GM18498 (cell line): ENCODE measurements around the gene SPATA31A5.
"Not testable (repeated sequence)": the region's sequence is repeated elsewhere in the genome, so short reads cannot be mapped to it uniquely, and the experiment has no call there.

Experiments used
- ATAC-seq: cut with Tn5 transposase; IDR thresholded peaks from one replicate; pipeline ENCODE4 v1.9.1; 2021; ENCODE audit warnings: mild to moderate bottlenecking, moderate library complexity; ENCODE audit not compliant: unreplicated experiment

SPATA31A5 gene

DNA sequence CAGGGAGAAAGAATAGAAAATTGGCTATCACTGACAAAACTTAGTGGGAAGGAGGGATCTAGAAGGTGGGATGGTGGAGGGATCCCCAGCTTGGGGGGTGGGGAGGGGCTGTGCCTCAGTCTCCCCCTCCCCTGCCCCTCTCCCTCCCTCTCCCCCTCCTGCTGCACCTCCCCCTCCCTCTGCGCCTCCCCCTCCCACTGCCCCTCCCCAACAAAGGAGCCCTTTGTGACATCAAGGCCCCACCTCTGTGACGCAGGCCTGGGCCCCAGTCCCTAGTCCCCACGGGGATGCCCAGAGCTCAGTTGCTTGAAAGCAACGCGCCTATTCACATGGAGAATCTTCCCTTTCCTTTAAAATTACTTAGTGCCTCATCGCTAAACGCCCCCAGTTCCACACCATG, at the start of gene SPATA31A5:
TSS of gene SPATA31A5 (plus strand) at position 301 of the 400 bp plus-strand sequence. CDS start at position 330, 29 bp downstream.
- ATAC-seq: not testable (repeated sequence)

- not testable (repeated sequence) for ATAC-seq
Observed at GRCh38 chr9:60962990-60963350, 48.8 kb downstream of the SPATA31A5 start.

DNA sequence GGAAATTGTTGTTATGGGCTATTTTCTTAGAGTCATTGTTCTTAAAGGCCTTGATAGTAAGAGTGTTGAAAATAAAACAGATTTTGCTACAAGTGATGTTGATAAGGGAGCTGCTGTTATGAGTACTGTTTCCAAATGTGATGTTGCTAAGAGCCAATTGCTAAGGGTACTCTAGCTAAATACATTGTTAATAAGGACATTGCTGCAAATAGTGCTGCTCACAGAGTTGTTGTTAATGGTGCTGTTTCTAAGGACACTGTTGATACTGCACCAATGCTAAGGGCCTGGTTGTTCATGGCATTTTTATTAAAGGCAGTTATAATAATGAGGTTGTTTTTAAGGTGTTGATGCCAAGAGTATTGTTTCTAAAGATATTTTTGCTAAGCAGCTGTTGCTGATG, 52.2 kb downstream of the SPATA31A5 start:
- ATAC-seq: not testable (repeated sequence)
